Measurements from ENCODE around the gene CD40.

- no peak for TF ChIP-seq GATA2 (IDR thresholded peaks at IDR 0.05; ENCODE audit: low read depth, low read length)
- no peak for TF ChIP-seq GATA3 (IDR thresholded peaks at IDR 0.05; ENCODE audit: low read depth, low read length)
Measured at GRCh38 chr20:46145713-46146112, 27.6 kb downstream of the CD40 start.

Measured in SH-SY5Y (cell line).